Panc1 (cell line): ENCODE data around the gene TMEM45A. TPM values are rescaled to one million over a fixed set of nuclear protein-coding genes. Genes with fewer than 3 reads are reported as not detected.

Experiments used
- ATAC-seq: fragments of 200-7000 bp; cut with Tn5 transposase; 2 replicates; pipeline ENCODE4 v1.9.1; 2020; ENCODE audit warnings: mild to moderate bottlenecking, moderate library complexity
- BruUV-seq: library from RNA; stranded (reverse); fragments of 400-500 nt; replicated peaks from 2 replicates; lab custom pipeline; 2021; lab: Mats Ljungman, UMichigan
- CTCF ChIA-PET: fragments of 300-600 bp; sonication (Branson Sonifier 250); formaldehyde crosslinking; loops from one replicate; lab custom pipeline; 2022; ENCODE audit warnings: antibody characterized with exemption; lab: Charles Lee
- POLR2A ChIA-PET: fragments of 300-600 bp; sonication (Branson Sonifier 250); formaldehyde crosslinking; loops from one replicate; lab custom pipeline; 2022; ENCODE audit warnings: antibody characterized with exemption; lab: Charles Lee
- DNase-seq: peaks from one replicate; pipeline ENCODE4 v3.0.0-alpha.2; 2010; ENCODE audit warnings: low read depth, low spot score
- H3K27ac ChIP-seq: 2 replicates; pipeline ENCODE4 v1.5.1; 2011; ENCODE audit warnings: mild to moderate bottlenecking, low read length, inconsistent platforms
- H3K27me3 ChIP-seq: fragments of 200-500 bp; sonication (Bioruptor generic); 2 replicates; pipeline ENCODE4 v1.6.0; 2014; ENCODE audit warnings: low read length, inconsistent platforms; ENCODE audit not compliant: control insufficient read depth, insufficient read depth
- H3K36me3 ChIP-seq: fragments of 200-500 bp; sonication (Bioruptor generic); 2 replicates; pipeline ENCODE4 v1.5.1; 2014; ENCODE audit warnings: inconsistent platforms, mild to moderate bottlenecking, low read length, moderate library complexity; ENCODE audit not compliant: control insufficient read depth, insufficient read depth
- H3K4me1 ChIP-seq: 2 replicates; pipeline ENCODE4 v1.5.1; 2011; ENCODE audit warnings: inconsistent platforms, mild to moderate bottlenecking, low read length, moderate library complexity; ENCODE audit not compliant: control insufficient read depth, insufficient read depth
- H3K4me3 ChIP-seq, 2 experiments: 2 replicates each; pipeline ENCODE4 v1.5.1; 2011 to 2012; ENCODE audit warnings: low read depth in 2 of 2, low read length in 2 of 2, mild to moderate bottlenecking in 2 of 2, inconsistent platforms in 1 of 2, moderate library complexity in 1 of 2
- H3K9me3 ChIP-seq: fragments of 200-500 bp; sonication (Bioruptor generic); 2 replicates; pipeline ENCODE4 v1.5.1; 2014; ENCODE audit warnings: low read depth, mild to moderate bottlenecking, inconsistent platforms, low read length, moderate library complexity; ENCODE audit not compliant: control insufficient read depth, insufficient read depth
- POLR2AphosphoS5 ChIP-seq: IDR thresholded peaks from 2 replicates; pipeline ENCODE4 v1.6.1; 2012; ENCODE audit warnings: mild to moderate bottlenecking, low read depth, low read length, moderate library complexity
- SIN3A ChIP-seq: IDR thresholded peaks from 2 replicates; pipeline ENCODE4 v1.6.1; 2012; ENCODE audit warnings: low read depth, mild to moderate bottlenecking, low read length, moderate library complexity, borderline replicate concordance; ENCODE audit not compliant: insufficient read depth
- TCF7L2 ChIP-seq: IDR thresholded peaks from 2 replicates; pipeline ENCODE4 v1.6.1; 2011; ENCODE audit warnings: mild to moderate bottlenecking, low read depth, low read length, inconsistent platforms
- in situ Hi-C: cut with HindIII; loops from 2 replicates; pipeline ENCODE4 v1.10.0; 2016; ENCODE audit warnings: low sequenced_read_pairs, low pct_unique_long_range_greater_than_20kb
- intact Hi-C: fragments of 100-400 bp; cut with micrococcal nuclease; formaldehyde crosslinking; loops from one replicate; pipeline ENCODE4 v1.10.0; 2022; ENCODE audit not compliant: unreplicated experiment
- total RNA-seq: library from RNA; stranded (reverse); gene quantifications from one replicate; pipeline ENCODE4 v1.2.1, GENCODE V29; 2021; ENCODE audit not compliant: unreplicated experiment
- TF ChIP-seq, protein P1 (sequence below), 2 experiments: IDR thresholded peaks; 2 replicates each; pipeline ENCODE4 v1.6.1; 2011 to 2012; ENCODE audit warnings: low read depth in 2 of 2, control low read depth in 1 of 2, low read length in 1 of 2, mild to moderate bottlenecking in 1 of 2, moderate library complexity in 1 of 2; ENCODE audit not compliant: insufficient read depth in 1 of 2
- TF ChIP-seq, protein P2 (sequence below): fragments of 450-650 bp; IDR thresholded peaks from 2 replicates; pipeline ENCODE4 v1.5.1; 2017; ENCODE audit warnings: mild to moderate bottlenecking

The TMEM45A gene
- total RNA-seq, 1 experiment from 2014 or later, result 8.6 TPM

DNA sequence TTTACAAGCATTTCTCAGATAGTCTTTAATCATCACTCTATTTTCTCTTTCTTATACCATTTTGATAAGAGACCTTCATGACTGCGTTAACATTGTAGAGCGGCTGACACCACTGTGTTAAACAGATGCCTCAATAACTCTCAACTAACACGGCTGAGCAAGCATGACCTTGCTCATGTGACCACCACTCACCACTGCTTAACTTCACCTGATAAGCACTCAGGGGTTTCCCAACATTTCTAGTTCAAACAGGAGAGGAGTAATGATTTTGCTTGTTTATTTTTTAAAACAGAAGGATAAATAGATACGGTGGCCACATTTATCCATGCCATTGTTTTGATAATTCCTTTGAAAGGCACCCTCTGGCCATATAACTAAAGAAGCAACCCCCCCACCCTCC is 37.7 kb upstream of the TMEM45A start:
- ATAC-seq, result no peak
- CTCF ChIA-PET, result no interaction called here
- DNase-seq, result no peak
- in situ Hi-C loops, result no loop called here
- POLR2A ChIA-PET, result no interaction called here
- H3K4me3 ChIP-seq, result no peak overlapping the region
- peaks cover 3% of the 10 kb centered on the region; the same call in 1 of the 2 replicates for H3K27me3 ChIP-seq
- intact Hi-C loops, result no loop called here
- no peak overlapping the region for H3K27ac ChIP-seq
- H3K36me3 ChIP-seq, result no peaks in the 10 kb centered on the region
- TF ChIP-seq, protein P1, sequence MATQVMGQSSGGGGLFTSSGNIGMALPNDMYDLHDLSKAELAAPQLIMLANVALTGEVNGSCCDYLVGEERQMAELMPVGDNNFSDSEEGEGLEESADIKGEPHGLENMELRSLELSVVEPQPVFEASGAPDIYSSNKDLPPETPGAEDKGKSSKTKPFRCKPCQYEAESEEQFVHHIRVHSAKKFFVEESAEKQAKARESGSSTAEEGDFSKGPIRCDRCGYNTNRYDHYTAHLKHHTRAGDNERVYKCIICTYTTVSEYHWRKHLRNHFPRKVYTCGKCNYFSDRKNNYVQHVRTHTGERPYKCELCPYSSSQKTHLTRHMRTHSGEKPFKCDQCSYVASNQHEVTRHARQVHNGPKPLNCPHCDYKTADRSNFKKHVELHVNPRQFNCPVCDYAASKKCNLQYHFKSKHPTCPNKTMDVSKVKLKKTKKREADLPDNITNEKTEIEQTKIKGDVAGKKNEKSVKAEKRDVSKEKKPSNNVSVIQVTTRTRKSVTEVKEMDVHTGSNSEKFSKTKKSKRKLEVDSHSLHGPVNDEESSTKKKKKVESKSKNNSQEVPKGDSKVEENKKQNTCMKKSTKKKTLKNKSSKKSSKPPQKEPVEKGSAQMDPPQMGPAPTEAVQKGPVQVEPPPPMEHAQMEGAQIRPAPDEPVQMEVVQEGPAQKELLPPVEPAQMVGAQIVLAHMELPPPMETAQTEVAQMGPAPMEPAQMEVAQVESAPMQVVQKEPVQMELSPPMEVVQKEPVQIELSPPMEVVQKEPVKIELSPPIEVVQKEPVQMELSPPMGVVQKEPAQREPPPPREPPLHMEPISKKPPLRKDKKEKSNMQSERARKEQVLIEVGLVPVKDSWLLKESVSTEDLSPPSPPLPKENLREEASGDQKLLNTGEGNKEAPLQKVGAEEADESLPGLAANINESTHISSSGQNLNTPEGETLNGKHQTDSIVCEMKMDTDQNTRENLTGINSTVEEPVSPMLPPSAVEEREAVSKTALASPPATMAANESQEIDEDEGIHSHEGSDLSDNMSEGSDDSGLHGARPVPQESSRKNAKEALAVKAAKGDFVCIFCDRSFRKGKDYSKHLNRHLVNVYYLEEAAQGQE (IDR thresholded peaks at IDR 0.05; ENCODE audit: insufficient read depth in 1 of 2, low read depth in 2 of 2, low read length in 1 of 2), result no peak
- TF ChIP-seq, protein P2, sequence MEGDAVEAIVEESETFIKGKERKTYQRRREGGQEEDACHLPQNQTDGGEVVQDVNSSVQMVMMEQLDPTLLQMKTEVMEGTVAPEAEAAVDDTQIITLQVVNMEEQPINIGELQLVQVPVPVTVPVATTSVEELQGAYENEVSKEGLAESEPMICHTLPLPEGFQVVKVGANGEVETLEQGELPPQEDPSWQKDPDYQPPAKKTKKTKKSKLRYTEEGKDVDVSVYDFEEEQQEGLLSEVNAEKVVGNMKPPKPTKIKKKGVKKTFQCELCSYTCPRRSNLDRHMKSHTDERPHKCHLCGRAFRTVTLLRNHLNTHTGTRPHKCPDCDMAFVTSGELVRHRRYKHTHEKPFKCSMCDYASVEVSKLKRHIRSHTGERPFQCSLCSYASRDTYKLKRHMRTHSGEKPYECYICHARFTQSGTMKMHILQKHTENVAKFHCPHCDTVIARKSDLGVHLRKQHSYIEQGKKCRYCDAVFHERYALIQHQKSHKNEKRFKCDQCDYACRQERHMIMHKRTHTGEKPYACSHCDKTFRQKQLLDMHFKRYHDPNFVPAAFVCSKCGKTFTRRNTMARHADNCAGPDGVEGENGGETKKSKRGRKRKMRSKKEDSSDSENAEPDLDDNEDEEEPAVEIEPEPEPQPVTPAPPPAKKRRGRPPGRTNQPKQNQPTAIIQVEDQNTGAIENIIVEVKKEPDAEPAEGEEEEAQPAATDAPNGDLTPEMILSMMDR, result no peak
- TF ChIP-seq SIN3A, result no peak
- no TSS peak for BruUV-seq
- H3K9me3 ChIP-seq, result no peaks in the 10 kb centered on the region
- no peaks in the 10 kb centered on the region for H3K4me1 ChIP-seq

DNA sequence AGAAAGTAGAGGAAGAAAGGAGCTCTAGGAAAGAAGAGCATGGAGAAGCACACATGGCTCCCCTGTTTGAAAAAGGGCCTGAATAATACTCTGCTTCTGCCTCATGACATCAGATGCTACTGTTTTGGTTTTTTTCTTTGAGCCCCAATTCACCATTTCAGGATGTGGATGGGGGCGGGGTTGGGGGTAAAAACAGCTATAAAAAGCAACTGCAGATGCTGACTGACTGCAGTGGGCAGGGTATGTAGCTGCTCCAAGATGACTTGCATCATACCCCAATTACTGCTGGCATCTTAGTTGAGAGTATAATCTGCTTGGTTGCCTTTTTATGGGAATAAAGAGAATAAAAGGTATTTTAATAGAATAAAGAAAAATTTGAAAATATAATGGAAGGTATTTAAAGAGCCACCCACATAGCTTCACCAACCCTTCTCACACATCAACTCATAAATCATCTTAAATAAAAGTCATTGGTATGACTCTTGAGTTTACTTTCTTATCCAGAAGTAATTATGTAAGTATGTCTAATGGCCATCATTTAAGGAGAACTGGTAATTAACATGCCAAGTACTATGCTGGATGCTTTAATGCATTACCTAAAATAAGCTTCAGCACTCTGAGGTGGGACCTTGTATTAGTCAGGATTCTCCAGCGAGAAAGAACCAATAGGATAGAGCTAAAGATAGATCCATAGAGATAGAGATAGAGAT is 36.4 kb upstream of the TMEM45A start:
- Histone ChIP-seq H3K4me3 (no peak overlapping the region), H3K27me3 (peaks cover 3% of the 10 kb centered on the region; the same call in 1 of the 2 replicates), H3K9me3 (no peaks in the 10 kb centered on the region), H3K36me3 (no peaks in the 10 kb centered on the region), H3K27ac (no peak overlapping the region), H3K4me1 (no peaks in the 10 kb centered on the region)
- ATAC-seq, result no peak
- intact Hi-C loops, result no loop called here
- CTCF ChIA-PET, result interaction anchor here (0.7 kb wide), 1 partner anchor 624 kb away, joined by 3 read pairs; no protein-coding TSS in a partner anchor
- in situ Hi-C loops, result no loop called here
- TF ChIP-seq, protein P1 (IDR thresholded peaks at IDR 0.05; ENCODE audit: insufficient read depth in 1 of 2, low read depth in 2 of 2, low read length in 1 of 2), result no peak
- TF ChIP-seq SIN3A (no peak), TCF7L2 (no peak), POLR2AphosphoS5 (no peak)
- TF ChIP-seq, protein P2, result no peak
- DNase-seq, result no peak
- POLR2A ChIA-PET, result interaction anchor here (1.0 kb wide), 1 partner anchor 54 kb away, joined by 4 read pairs; the partner anchor contains the start of gene LNP1
- BruUV-seq, result no TSS peak
